Endometrial microvascular endothelial cells (primary cell): ENCODE measurements around the gene DRP2. TPM values are rescaled to one million over a fixed set of nuclear protein-coding genes. Genes with fewer than 3 reads are reported as not detected.

Experiments used
- total RNA-seq: library from RNA; depleted of rRNA; stranded (reverse); fragments of >200 nt; gene quantifications from one replicate; pipeline ENCODE4 v1.2.3, GENCODE V29; 2015; ENCODE audit errors: inconsistent ontology term

The DRP2 gene
- total RNA-seq, 1 donor from 2014 or later: 0.56 TPM

Other genes starting within 250 kb of the DRP2 start
- gene TRMT2B, start 167.7 kb upstream of the DRP2 start, total RNA-seq: 18.2 TPM
- gene TMEM35A, start 140.9 kb upstream of the DRP2 start, total RNA-seq: 5.6 TPM
- 34.1 TPM for gene CENPI, start 121.6 kb upstream of the DRP2 start, total RNA-seq
- 0.19 TPM for gene TAF7L, start 71.5 kb downstream of the DRP2 start, total RNA-seq
- 8.3 TPM for gene TIMM8A, start 129.0 kb downstream of the DRP2 start, total RNA-seq
- gene BTK, start 166.4 kb downstream of the DRP2 start, total RNA-seq: not detected
- 2,392 TPM for gene RPL36A, start 171.2 kb downstream of the DRP2 start, total RNA-seq
- 61.9 TPM for gene GLA, start 188.1 kb downstream of the DRP2 start, total RNA-seq
- 57.1 TPM for gene HNRNPH2, start 188.4 kb downstream of the DRP2 start, total RNA-seq